HepG2 (cell line): ENCODE data around the gene PACSIN1.

Source experiments
- STAT5B ChIP-seq: sonication (generic); formaldehyde crosslinking; IDR thresholded peaks from 2 replicates; pipeline ENCODE4 v1.4.0; 2020; ENCODE audit warnings: missing genetic modification reagents
- TF ChIP-seq, protein P1 (sequence below), 2 experiments: sonication (generic) in 1 of 2; formaldehyde crosslinking in 1 of 2; IDR thresholded peaks; 2 replicates each; pipeline versions ENCODE4 v1.4.0 to v1.6.1; 2018 to 2020; ENCODE audit warnings: missing genetic modification reagents in 2 of 2, borderline replicate concordance in 1 of 2, low read depth in 1 of 2, mild to moderate bottlenecking in 1 of 2, missing biosample characterization in 1 of 2

DNA sequence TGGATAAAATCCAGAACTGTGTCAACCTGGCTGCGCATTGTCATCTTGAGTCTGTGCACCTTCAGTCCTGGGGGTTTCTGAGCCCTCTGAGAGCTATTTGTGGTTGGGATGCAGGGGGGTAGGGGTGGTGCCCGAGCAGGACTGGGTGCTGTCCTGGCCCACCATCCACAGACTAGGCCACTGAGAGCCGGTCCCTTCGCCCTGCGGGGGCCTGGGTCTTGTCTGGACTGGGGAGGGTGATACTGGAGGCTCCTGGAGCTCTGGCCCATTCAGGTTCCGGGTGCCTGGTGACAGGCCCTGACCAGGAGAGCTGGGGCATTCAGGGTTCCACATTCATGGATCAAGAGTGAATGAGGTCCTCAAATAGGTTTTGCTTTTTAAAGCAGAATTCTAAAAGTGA, 69.3 kb downstream of the PACSIN1 start:
- TF ChIP-seq STAT5B (CRISPR knock-in tag): no peak
- TF ChIP-seq, protein P1, sequence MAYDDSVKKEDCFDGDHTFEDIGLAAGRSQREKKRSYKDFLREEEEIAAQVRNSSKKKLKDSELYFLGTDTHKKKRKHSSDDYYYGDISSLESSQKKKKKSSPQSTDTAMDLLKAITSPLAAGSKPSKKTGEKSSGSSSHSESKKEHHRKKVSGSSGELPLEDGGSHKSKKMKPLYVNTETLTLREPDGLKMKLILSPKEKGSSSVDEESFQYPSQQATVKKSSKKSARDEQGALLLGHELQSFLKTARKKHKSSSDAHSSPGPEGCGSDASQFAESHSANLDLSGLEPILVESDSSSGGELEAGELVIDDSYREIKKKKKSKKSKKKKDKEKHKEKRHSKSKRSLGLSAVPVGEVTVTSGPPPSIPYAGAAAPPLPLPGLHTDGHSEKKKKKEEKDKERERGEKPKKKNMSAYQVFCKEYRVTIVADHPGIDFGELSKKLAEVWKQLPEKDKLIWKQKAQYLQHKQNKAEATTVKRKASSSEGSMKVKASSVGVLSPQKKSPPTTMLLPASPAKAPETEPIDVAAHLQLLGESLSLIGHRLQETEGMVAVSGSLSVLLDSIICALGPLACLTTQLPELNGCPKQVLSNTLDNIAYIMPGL (CRISPR knock-in tag; IDR thresholded peaks at IDR 0.05; ENCODE audit: borderline replicate concordance in 1 of 2, low read depth in 1 of 2): no peak
